GM10847 (cell line): ENCODE results near the gene DNPEP.

Experiments used
- POLR2A ChIP-seq: IDR thresholded peaks from 2 replicates; pipeline ENCODE4 v1.6.1; 2011; ENCODE audit not compliant: insufficient read length; ENCODE audit errors: extremely low read depth

Gene DNPEP

GRCh38 chr2:219408204-219408603 is 20.5 kb upstream of the DNPEP start:
- no peak for TF ChIP-seq POLR2A

- no peak for TF ChIP-seq POLR2A
Observed at GRCh38 chr2:219406861-219407230, 19.1 kb upstream of the DNPEP start.

GRCh38 chr2:219405958-219406860 is 18.5 kb upstream of the DNPEP start:
- no peak for TF ChIP-seq POLR2A

- no peak for TF ChIP-seq POLR2A
Observed at GRCh38 chr2:219405451-219405850, 17.7 kb upstream of the DNPEP start.

GRCh38 chr2:219404954-219405353 is 17.2 kb upstream of the DNPEP start:
- TF ChIP-seq POLR2A = no peak

GRCh38 chr2:219404291-219404910 is 16.7 kb upstream of the DNPEP start:
- no peak for TF ChIP-seq POLR2A

- TF ChIP-seq POLR2A = no peak
Observed at GRCh38 chr2:219403861-219404260, 16.1 kb upstream of the DNPEP start.

- TF ChIP-seq POLR2A = no peak
Observed at GRCh38 chr2:219402665-219403515, 15.2 kb upstream of the DNPEP start.

GRCh38 chr2:219401606-219402005 is 13.9 kb upstream of the DNPEP start:
- TF ChIP-seq POLR2A = no peak

GRCh38 chr2:219400562-219400961 is 12.8 kb upstream of the DNPEP start:
- TF ChIP-seq POLR2A = no peak

- TF ChIP-seq POLR2A = no peak
Observed at GRCh38 chr2:219399716-219400478, 12.2 kb upstream of the DNPEP start.

- no peak for TF ChIP-seq POLR2A
Observed at GRCh38 chr2:219398721-219399363, 11.1 kb upstream of the DNPEP start.

- TF ChIP-seq POLR2A = no peak
Observed at GRCh38 chr2:219396863-219397457, 9.2 kb upstream of the DNPEP start.

GRCh38 chr2:219395609-219396008 is 7.9 kb upstream of the DNPEP start:
- no peak for TF ChIP-seq POLR2A
